ENCODE results near the gene PKNOX2.

Gene PKNOX2

DNA sequence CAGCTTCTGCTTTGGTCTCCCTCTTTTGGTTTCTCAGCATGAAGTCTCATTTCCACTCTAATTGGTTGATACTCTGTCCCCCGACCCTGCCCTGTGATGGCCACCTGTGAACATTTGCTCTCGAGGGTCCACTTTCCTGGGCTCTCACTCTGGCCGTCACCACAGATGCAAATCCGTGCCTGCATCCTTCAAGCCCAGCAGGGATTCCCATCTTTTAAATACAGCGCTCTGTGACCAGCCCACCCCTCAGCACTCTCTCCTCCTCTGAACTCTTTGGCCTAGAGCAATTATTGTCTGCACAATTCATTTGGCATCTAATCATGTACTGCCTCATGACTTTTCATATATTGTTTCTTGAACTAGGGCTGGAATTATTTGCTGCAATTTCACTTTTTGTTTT, 26.0 kb downstream of the PKNOX2 start:
- TF ChIP-seq, protein P1, sequence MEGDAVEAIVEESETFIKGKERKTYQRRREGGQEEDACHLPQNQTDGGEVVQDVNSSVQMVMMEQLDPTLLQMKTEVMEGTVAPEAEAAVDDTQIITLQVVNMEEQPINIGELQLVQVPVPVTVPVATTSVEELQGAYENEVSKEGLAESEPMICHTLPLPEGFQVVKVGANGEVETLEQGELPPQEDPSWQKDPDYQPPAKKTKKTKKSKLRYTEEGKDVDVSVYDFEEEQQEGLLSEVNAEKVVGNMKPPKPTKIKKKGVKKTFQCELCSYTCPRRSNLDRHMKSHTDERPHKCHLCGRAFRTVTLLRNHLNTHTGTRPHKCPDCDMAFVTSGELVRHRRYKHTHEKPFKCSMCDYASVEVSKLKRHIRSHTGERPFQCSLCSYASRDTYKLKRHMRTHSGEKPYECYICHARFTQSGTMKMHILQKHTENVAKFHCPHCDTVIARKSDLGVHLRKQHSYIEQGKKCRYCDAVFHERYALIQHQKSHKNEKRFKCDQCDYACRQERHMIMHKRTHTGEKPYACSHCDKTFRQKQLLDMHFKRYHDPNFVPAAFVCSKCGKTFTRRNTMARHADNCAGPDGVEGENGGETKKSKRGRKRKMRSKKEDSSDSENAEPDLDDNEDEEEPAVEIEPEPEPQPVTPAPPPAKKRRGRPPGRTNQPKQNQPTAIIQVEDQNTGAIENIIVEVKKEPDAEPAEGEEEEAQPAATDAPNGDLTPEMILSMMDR (conservative IDR thresholded peaks at IDR 0.05), result no peak
- no peak for TF ChIP-seq ZFX (IDR thresholded peaks at IDR 0.05)
- H3K27ac ChIP-seq, result no peak overlapping the region

DNA sequence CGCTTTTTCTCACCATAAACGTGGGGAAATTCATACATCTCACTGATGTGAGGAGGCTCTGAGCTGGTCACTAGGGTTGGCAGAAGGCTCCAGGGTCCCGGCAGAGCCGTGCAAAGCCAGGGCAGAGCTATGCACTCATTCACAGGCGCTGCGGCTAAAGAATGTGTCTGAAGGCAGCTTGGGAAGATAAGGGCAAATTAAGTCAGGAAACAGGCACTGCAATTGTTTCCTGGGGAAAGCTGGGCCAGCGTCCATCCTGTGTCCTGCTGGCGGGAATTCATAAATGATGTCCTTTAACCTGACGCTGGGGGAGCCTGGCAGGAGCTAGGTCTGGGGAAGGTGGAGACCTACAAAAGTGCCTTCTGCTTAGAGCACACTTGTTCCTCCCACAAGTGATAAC, 27.6 kb downstream of the PKNOX2 start:
- TF ChIP-seq, protein P1 (conservative IDR thresholded peaks at IDR 0.05), result no peak
- no peak for TF ChIP-seq ZFX (IDR thresholded peaks at IDR 0.05)

DNA sequence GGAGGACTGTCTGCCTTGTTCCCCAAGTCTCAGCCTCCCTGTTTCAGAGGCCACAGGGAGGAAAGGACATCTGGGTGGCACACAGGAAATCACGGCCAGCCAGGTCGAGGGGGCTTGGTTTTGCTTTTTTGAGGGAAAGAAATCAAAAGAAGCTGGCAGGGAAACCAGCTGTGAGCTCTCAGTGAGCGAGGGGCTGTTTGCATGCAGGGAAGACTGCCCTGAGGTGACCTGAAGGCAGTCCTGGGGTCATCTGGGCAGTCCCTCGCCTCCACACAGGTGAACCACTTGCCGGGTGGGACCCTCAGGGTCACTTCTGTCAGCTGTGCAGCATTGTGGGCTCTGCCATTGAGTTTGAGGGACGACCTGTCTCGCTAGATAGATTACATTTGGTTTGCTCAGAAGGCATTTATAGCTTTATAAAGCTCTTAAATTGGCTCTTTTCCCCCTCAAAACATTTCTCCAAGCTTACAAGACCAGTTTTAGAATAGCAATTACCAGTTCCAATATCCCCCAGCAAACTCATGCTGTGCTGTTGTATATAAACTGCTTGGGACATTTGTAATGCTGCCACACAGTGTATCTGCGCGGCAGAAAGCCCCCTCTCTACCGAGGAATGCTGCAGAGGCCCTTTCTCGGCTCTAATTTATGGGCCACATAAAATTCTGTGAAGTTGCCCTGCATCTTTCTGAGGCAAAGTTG, 28.3 kb downstream of the PKNOX2 start:
- no peak overlapping the region for H3K27ac ChIP-seq
- TF ChIP-seq, protein P1 (conservative IDR thresholded peaks at IDR 0.05), result no peak
- no peak for TF ChIP-seq ZFX (IDR thresholded peaks at IDR 0.05)

More for the DNA sequence above, 27.6 kb downstream of the PKNOX2 start:
- H3K27ac ChIP-seq, result no peak overlapping the region

DNA sequence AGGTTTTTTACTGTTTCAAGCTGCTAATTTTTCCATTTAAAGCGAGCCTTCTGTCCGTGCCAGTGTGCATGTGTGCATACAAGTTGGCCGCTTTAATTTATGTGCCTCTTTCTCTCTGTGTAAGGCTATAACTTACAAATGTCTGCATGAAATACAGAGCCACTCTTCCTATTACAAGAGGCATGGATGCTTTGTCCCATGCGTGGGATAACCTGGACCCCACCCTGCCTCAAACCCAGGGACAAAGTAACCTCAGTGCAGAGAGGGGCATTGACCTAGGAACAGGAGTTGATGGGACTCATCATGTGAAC, 28.8 kb downstream of the PKNOX2 start:
- TF ChIP-seq ZFX (IDR thresholded peaks at IDR 0.05), result no peak
- TF ChIP-seq, protein P1 (conservative IDR thresholded peaks at IDR 0.05), result no peak
- H3K27ac ChIP-seq, result no peak overlapping the region

DNA sequence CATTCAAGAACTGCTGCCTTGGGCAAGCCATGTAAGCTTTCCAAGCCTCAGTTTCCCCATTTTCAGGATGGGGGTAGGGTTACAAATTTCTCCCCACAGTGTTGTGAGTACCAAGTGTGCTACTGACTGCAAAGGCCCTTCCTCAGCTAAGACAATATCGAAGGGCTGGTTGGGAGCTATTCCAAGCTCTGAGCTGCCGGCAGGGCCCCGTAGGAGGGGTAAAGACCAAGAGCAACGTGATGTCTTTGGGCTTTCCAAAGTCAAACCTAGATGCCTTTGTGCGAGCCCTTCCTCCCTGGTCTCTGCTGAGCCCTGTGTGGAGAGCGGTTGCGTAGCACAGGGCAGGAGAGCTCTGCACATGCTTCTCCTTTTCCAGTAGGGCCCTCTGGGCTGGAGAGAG, 29.3 kb downstream of the PKNOX2 start:
- H3K27ac ChIP-seq, result no peak overlapping the region
- TF ChIP-seq, protein P1 (conservative IDR thresholded peaks at IDR 0.05), result no peak
- TF ChIP-seq ZFX (IDR thresholded peaks at IDR 0.05), result no peak

DNA sequence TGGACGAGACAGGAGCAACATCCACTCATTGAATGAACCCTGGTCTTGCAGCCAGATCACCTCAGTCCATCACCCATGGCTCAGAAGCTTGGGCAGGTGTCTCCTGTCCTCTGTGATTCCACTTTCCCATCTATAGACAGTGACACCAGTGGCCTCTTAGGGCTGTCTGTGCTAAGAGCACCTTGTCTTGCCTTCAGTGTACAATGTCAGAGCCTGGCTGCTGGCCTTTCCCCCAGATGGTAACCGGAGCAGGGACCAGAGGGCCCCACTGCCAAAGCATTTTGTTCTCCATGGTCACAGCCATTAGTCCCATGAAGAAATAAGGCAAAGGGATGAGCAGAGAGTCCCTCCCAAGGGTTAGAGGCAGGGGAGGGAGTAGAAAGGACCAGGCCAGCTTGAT, 35.4 kb downstream of the PKNOX2 start:
- no peak overlapping the region for H3K27ac ChIP-seq
- no peak for TF ChIP-seq ZFX (IDR thresholded peaks at IDR 0.05)
- TF ChIP-seq, protein P1 (conservative IDR thresholded peaks at IDR 0.05), result no peak

DNA sequence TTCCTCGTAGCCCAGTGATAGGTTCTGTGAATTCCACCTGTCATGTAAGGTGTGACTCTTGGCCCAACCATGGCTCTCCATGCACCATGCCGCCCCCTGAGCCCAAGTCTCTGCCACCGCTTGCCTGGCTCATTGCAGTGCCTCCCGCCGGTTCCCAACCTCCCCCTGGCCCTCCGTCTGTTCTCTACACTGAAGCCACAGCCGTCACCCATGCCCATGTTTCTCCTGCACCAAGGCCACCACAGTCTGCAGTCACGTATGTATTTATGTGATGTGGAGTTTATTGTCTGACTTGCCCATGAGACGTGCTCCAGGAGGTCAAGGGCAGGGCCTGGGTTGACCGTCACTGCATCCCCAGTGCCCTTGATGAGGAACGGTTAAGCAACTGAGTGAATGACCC, 35.9 kb downstream of the PKNOX2 start:
- peak overlapping the region; percentile 48; the same call in 1 of the 2 replicates for H3K27ac ChIP-seq
- TF ChIP-seq ZFX (IDR thresholded peaks at IDR 0.05), result no peak
- TF ChIP-seq, protein P1 (conservative IDR thresholded peaks at IDR 0.05), result no peak

Measured in C4-2B (cell line).